ENCODE data around the gene COQ6.
A peak's percentile ranks its signal among the peaks of the same experiment; 100 is the strongest.
"Not testable (repeated sequence)": the region's sequence is repeated elsewhere in the genome, so short reads cannot be mapped to it uniquely, and the experiment has no call there.

Gene COQ6

GRCh38 chr14:73949752-73950734 is at the start of gene COQ6, which contains the start of gene FAM161B:
COQ6 (plus strand) TSS chr14:73950302; CDS start chr14:73950333, 31 bp downstream.
FAM161B (minus strand) TSS chr14:73950094; CDS start chr14:73950026, 68 bp downstream.
- DNase-seq (ENCODE audit: extremely low read depth in 1 of 2, low read depth in 1 of 2): peak; percentile 78 to 83

- DNase-seq (ENCODE audit: extremely low read depth in 1 of 2, low read depth in 1 of 2): no peak
These were observed 47.1 kb upstream of the COQ6 start for GRCh38 chr14:73903028-73903427.

GRCh38 chr14:73909681-73910080 is 40.4 kb upstream of the COQ6 start:
- no peak for DNase-seq (ENCODE audit: extremely low read depth in 1 of 2, low read depth in 1 of 2)

- DNase-seq (ENCODE audit: extremely low read depth in 1 of 2, low read depth in 1 of 2): no peak
These were observed 36.8 kb upstream of the COQ6 start for GRCh38 chr14:73913256-73913655.

GRCh38 chr14:73916324-73916723 is 33.8 kb upstream of the COQ6 start:
- DNase-seq (ENCODE audit: extremely low read depth in 1 of 2, low read depth in 1 of 2): no peak

GRCh38 chr14:73919457-73919856 is 30.6 kb upstream of the COQ6 start:
- not testable (repeated sequence) for DNase-seq (ENCODE audit: extremely low read depth in 1 of 2, low read depth in 1 of 2)

GRCh38 chr14:73924337-73924736 is 25.8 kb upstream of the COQ6 start:
- DNase-seq (ENCODE audit: extremely low read depth in 1 of 2, low read depth in 1 of 2): no peak

- DNase-seq (ENCODE audit: extremely low read depth in 1 of 2, low read depth in 1 of 2): no peak
These were observed 14.4 kb upstream of the COQ6 start for GRCh38 chr14:73935666-73936065.

- DNase-seq (ENCODE audit: extremely low read depth in 1 of 2, low read depth in 1 of 2): no peak
These were observed 13.6 kb upstream of the COQ6 start for GRCh38 chr14:73936548-73936947.

GRCh38 chr14:73937012-73937411 is 13.1 kb upstream of the COQ6 start:
- DNase-seq (ENCODE audit: extremely low read depth in 1 of 2, low read depth in 1 of 2): no peak

- no peak for DNase-seq (ENCODE audit: extremely low read depth in 1 of 2, low read depth in 1 of 2)
These were observed 7.9 kb upstream of the COQ6 start for GRCh38 chr14:73942180-73942579.

- DNase-seq (ENCODE audit: extremely low read depth in 1 of 2, low read depth in 1 of 2): no peak
These were observed 7.0 kb upstream of the COQ6 start for GRCh38 chr14:73943083-73943482.

- no peak for DNase-seq (ENCODE audit: extremely low read depth in 1 of 2, low read depth in 1 of 2)
These were observed 5.5 kb upstream of the COQ6 start for GRCh38 chr14:73944432-73945158.

- DNase-seq (ENCODE audit: extremely low read depth in 1 of 2, low read depth in 1 of 2): no peak
These were observed 4.9 kb upstream of the COQ6 start for GRCh38 chr14:73945159-73945670.

GRCh38 chr14:73953731-73954130 is 3.6 kb downstream of the COQ6 start:
- no peak for DNase-seq (ENCODE audit: extremely low read depth in 1 of 2, low read depth in 1 of 2)

GRCh38 chr14:73955674-73956073 is 5.6 kb downstream of the COQ6 start:
- DNase-seq (ENCODE audit: extremely low read depth in 1 of 2, low read depth in 1 of 2): no peak

- no peak for DNase-seq (ENCODE audit: extremely low read depth in 1 of 2, low read depth in 1 of 2)
These were observed 8.5 kb downstream of the COQ6 start for GRCh38 chr14:73958591-73958990.

GRCh38 chr14:73961192-73961591 is 11.1 kb downstream of the COQ6 start:
- DNase-seq (ENCODE audit: extremely low read depth in 1 of 2, low read depth in 1 of 2): no peak

GRCh38 chr14:73965216-73965615 is 15.1 kb downstream of the COQ6 start:
- no peak for DNase-seq (ENCODE audit: extremely low read depth in 1 of 2, low read depth in 1 of 2)

- no peak for DNase-seq (ENCODE audit: extremely low read depth in 1 of 2, low read depth in 1 of 2)
These were observed 18.8 kb downstream of the COQ6 start for GRCh38 chr14:73968885-73969284.

- no peak for DNase-seq (ENCODE audit: extremely low read depth in 1 of 2, low read depth in 1 of 2)
These were observed 23.4 kb downstream of the COQ6 start for GRCh38 chr14:73973497-73973896.

Measured in activated CD8-positive, alpha-beta memory T cell treated with anti-CD3 and anti-CD28 coated beads for 1 hour (primary cell).